GM19023 (cell line): ENCODE data around the gene INO80E.
"Not testable (repeated sequence)": the region's sequence is repeated elsewhere in the genome, so short reads cannot be mapped to it uniquely, and the experiment has no call there.

Experiments used
- ATAC-seq: cut with Tn5 transposase; IDR thresholded peaks from one replicate; pipeline ENCODE4 v1.9.1; 2021; ENCODE audit warnings: mild to moderate bottlenecking, moderate library complexity; ENCODE audit not compliant: unreplicated experiment

INO80E gene

GRCh38 chr16:30009085-30009862 lies 13.2 kb downstream of the INO80E start:
- ATAC-seq = no peak

- ATAC-seq = no peak
Measured at GRCh38 chr16:30009990-30010843, 14.2 kb downstream of the INO80E start.

- no peak for ATAC-seq
Measured at GRCh38 chr16:30010844-30011713, 15.0 kb downstream of the INO80E start, which contains the start of gene DOC2A. TSS of gene DOC2A (minus strand) at chr16:30011027. CDS start at chr16:30010222, 805 bp downstream.

GRCh38 chr16:30011714-30012504 lies 15.9 kb downstream of the INO80E start:
- no peak for ATAC-seq

- not testable (repeated sequence) for ATAC-seq
Measured at GRCh38 chr16:30012598-30012997, 16.6 kb downstream of the INO80E start.

- ATAC-seq = not testable (repeated sequence)
Measured at GRCh38 chr16:30015450-30015849, 19.4 kb downstream of the INO80E start.

GRCh38 chr16:30016555-30017276 lies 20.7 kb downstream of the INO80E start:
- no peak for ATAC-seq

- ATAC-seq = no peak
Measured at GRCh38 chr16:30017277-30017656, 21.2 kb downstream of the INO80E start.

- ATAC-seq = not testable (repeated sequence)
Measured at GRCh38 chr16:30017937-30018336, 21.9 kb downstream of the INO80E start.

- no peak for ATAC-seq
Measured at GRCh38 chr16:30018731-30019158, 22.7 kb downstream of the INO80E start.

GRCh38 chr16:30022887-30023286 lies 26.8 kb downstream of the INO80E start, which contains the start of gene C16orf92:
TSS of gene C16orf92 (plus strand) at chr16:30023198. CDS start at chr16:30023341, 143 bp downstream.
- no peak for ATAC-seq

- ATAC-seq = no peak
Measured at GRCh38 chr16:30023586-30023985, 27.5 kb downstream of the INO80E start.

- no peak for ATAC-seq
Measured at GRCh38 chr16:30024451-30024850, 28.4 kb downstream of the INO80E start.

- ATAC-seq = no peak
Measured at GRCh38 chr16:30025156-30025555, 29.1 kb downstream of the INO80E start.

GRCh38 chr16:30025574-30025973 lies 29.5 kb downstream of the INO80E start:
- ATAC-seq = no peak

- ATAC-seq = no peak
Measured at GRCh38 chr16:30026449-30026848, 30.4 kb downstream of the INO80E start.

- no peak for ATAC-seq
Measured at GRCh38 chr16:30027588-30028437, 31.8 kb downstream of the INO80E start.

- no peak for ATAC-seq
Measured at GRCh38 chr16:30028438-30029076, 32.5 kb downstream of the INO80E start.
